MM.1S (cell line): ENCODE data around the gene FZD7.

Experiments used
- DNase-seq: peaks from one replicate; pipeline ENCODE4 v3.0.0-alpha.2; 2015
- H2AFZ ChIP-seq: fragments of 300-600 bp; sonication (generic); 2 replicates; pipeline ENCODE4 v1.6.0; 2016; ENCODE audit warnings: antibody characterized with exemption, low read length
- H3F3A ChIP-seq: fragments of 300-600 bp; sonication (generic); 2 replicates; pipeline ENCODE4 v1.6.1; 2016; ENCODE audit warnings: mild to moderate bottlenecking, antibody characterized with exemption, low read length, moderate library complexity, mixed read lengths; ENCODE audit not compliant: insufficient read depth
- H3K27ac ChIP-seq: fragments of 300-600 bp; sonication (generic); 2 replicates; pipeline ENCODE4 v1.5.1; 2016; ENCODE audit warnings: mild to moderate bottlenecking, low read length
- H3K27me3 ChIP-seq: fragments of 300-600 bp; sonication (generic); replicated peaks from 2 replicates; pipeline ENCODE4 v1.6.0; 2016; ENCODE audit warnings: low read length; ENCODE audit not compliant: insufficient read depth
- H3K36me3 ChIP-seq: fragments of 300-600 bp; sonication (generic); replicated peaks from 2 replicates; pipeline ENCODE4 v1.6.1; 2016; ENCODE audit warnings: mild to moderate bottlenecking, low read length, mixed read lengths; ENCODE audit not compliant: insufficient read depth
- H3K4me1 ChIP-seq: fragments of 300-600 bp; sonication (generic); 2 replicates; pipeline ENCODE4 v1.6.1; 2016; ENCODE audit warnings: low read length, mixed read lengths
- H3K4me2 ChIP-seq: fragments of 300-600 bp; sonication (generic); 2 replicates; pipeline ENCODE4 v1.6.0; 2016; ENCODE audit warnings: low read depth, low read length
- H3K4me3 ChIP-seq: fragments of 300-600 bp; sonication (generic); 2 replicates; pipeline ENCODE4 v1.5.1; 2016; ENCODE audit warnings: low read length, mixed read lengths
- H3K79me2 ChIP-seq: fragments of 300-600 bp; sonication (generic); 2 replicates; pipeline ENCODE4 v1.6.1; 2016; ENCODE audit warnings: mixed run types, low read length, mixed read lengths
- H3K9ac ChIP-seq: fragments of 300-600 bp; sonication (generic); 2 replicates; pipeline ENCODE4 v1.6.1; 2016; ENCODE audit warnings: low read length, mixed read lengths
- H3K9me2 ChIP-seq: fragments of 300-600 bp; sonication (generic); replicated peaks from 2 replicates; pipeline ENCODE4 v1.6.1; 2016; ENCODE audit warnings: mild to moderate bottlenecking, low read length, mixed read lengths; ENCODE audit not compliant: insufficient read depth
- H3K9me3 ChIP-seq: fragments of 300-600 bp; sonication (generic); replicated peaks from 2 replicates; pipeline ENCODE4 v1.6.1; 2016; ENCODE audit warnings: mild to moderate bottlenecking, low read length, mixed read lengths; ENCODE audit not compliant: insufficient read depth
- H4K20me1 ChIP-seq: fragments of 300-600 bp; sonication (generic); 2 replicates; pipeline ENCODE4 v1.6.1; 2016; ENCODE audit warnings: mild to moderate bottlenecking, low read length, moderate library complexity, mixed read lengths; ENCODE audit not compliant: insufficient read depth
- CTCF ChIP-seq: fragments of 300-600 bp; sonication (generic); IDR thresholded peaks from 2 replicates; pipeline ENCODE4 v1.5.1; 2016; ENCODE audit warnings: antibody characterized with exemption, low read length, mixed read lengths
- EZH2 ChIP-seq: fragments of 300-600 bp; sonication (generic); optimal IDR thresholded peaks from 2 replicates; pipeline ENCODE3; 2017; ENCODE audit warnings: low read depth, mild to moderate bottlenecking, antibody characterized with exemption, low read length, mixed read lengths
- EZH2phosphoT487 ChIP-seq: fragments of 300-600 bp; sonication (generic); IDR thresholded peaks from 2 replicates; pipeline ENCODE4 v1.6.1; 2018; ENCODE audit warnings: antibody characterized with exemption, low read length

The FZD7 gene

GRCh38 chr2:202024871-202025270 lies 8.8 kb upstream of the FZD7 start:
- no peaks in the 10 kb centered on the region for H3K9me3 ChIP-seq
- H4K20me1 ChIP-seq, result no peaks in the 10 kb centered on the region
- H3K27me3 ChIP-seq, result no peaks in the 10 kb centered on the region
- no peaks in the 10 kb centered on the region for H3F3A ChIP-seq
- H3K4me3 ChIP-seq, result no peak overlapping the region
- TF ChIP-seq EZH2, result no peak
- TF ChIP-seq EZH2phosphoT487, result no peak
- TF ChIP-seq CTCF, result no peak
- no peaks in the 10 kb centered on the region for H3K9me2 ChIP-seq
- H3K79me2 ChIP-seq, result no peaks in the 10 kb centered on the region
- H3K36me3 ChIP-seq, result no peaks in the 10 kb centered on the region
- H3K4me2 ChIP-seq, result no peak overlapping the region
- no peak overlapping the region for H3K9ac ChIP-seq
- no peak overlapping the region for H3K27ac ChIP-seq
- H2AFZ ChIP-seq, result no peak overlapping the region
- H3K4me1 ChIP-seq, result no peaks in the 10 kb centered on the region
- DNase-seq, result no peak

GRCh38 chr2:202025816-202026215 lies 7.8 kb upstream of the FZD7 start:
- Histone ChIP-seq H4K20me1 (no peaks in the 10 kb centered on the region), H3K27me3 (no peaks in the 10 kb centered on the region), H3K27ac (no peak overlapping the region), H3K4me3 (no peak overlapping the region), H3F3A (no peaks in the 10 kb centered on the region), H2AFZ (no peak overlapping the region), H3K79me2 (no peaks in the 10 kb centered on the region), H3K4me1 (no peaks in the 10 kb centered on the region), H3K36me3 (no peaks in the 10 kb centered on the region), H3K9me3 (no peaks in the 10 kb centered on the region), H3K4me2 (no peak overlapping the region), H3K9me2 (no peaks in the 10 kb centered on the region), H3K9ac (no peak overlapping the region)
- no peak for TF ChIP-seq EZH2phosphoT487
- no peak for DNase-seq

DNA sequence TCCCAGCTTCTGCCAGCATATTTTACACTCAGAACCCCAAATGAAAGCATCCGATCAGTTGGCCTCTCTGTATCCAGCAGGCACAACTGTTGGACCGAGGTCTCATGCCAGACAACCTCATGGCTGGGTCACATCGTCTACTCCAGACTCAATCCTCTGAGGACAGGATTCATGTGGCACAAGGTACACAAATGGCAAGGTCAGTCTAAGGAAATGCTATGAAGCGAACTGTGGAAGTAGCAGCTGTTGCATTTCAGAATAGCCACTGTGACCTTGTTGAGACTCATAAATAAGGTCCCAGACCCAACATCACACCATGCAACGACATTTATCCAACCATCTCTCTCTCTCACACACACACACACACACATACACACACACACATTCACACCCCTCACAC lies 7.1 kb upstream of the FZD7 start:
- DNase-seq, result no peak
- Histone ChIP-seq H3K4me2 (no peak overlapping the region), H3K9ac (no peak overlapping the region), H3K79me2 (no peaks in the 10 kb centered on the region), H3K9me2 (no peaks in the 10 kb centered on the region), H4K20me1 (no peaks in the 10 kb centered on the region), H2AFZ (no peak overlapping the region), H3K27me3 (no peaks in the 10 kb centered on the region), H3K36me3 (no peaks in the 10 kb centered on the region), H3K4me1 (no peaks in the 10 kb centered on the region), H3K9me3 (no peaks in the 10 kb centered on the region), H3K4me3 (no peak overlapping the region), H3K27ac (no peak overlapping the region), H3F3A (no peaks in the 10 kb centered on the region)
- TF ChIP-seq CTCF (no peak), EZH2phosphoT487 (no peak), EZH2 (no peak)

DNA sequence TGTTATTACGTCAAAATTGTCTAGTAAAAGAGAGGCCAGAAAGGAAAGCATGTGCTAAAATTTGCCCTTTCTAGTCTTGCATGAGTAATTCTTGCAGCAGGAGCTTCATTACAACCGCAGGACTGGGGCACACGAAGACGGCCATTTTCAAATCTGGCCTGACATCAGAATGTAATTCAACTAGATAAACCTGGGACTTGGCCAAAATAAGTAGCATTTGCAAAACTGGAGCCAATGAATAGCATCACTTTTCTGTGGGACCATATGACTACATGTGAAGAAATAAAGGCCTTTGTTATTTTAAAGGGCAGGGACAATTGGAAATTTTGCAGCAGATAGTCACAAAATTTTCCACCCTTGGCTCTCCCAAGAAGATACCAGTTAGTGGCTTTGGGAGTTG lies 3.0 kb upstream of the FZD7 start:
- Histone ChIP-seq H3K36me3 (no peaks in the 10 kb centered on the region), H3K9me3 (no peaks in the 10 kb centered on the region), H3K27ac (no peak overlapping the region), H3K4me2 (no peak overlapping the region), H3K9ac (no peak overlapping the region), H3K4me1 (peaks cover 3% of the 10 kb centered on the region; the same call in 1 of the 2 replicates), H3F3A (0 out of 2 replicates have a peak, but pooled peaks cover 2% of the 10 kb centered on the region), H4K20me1 (no peaks in the 10 kb centered on the region), H2AFZ (no peak overlapping the region), H3K4me3 (no peak overlapping the region), H3K79me2 (peaks cover 4% of the 10 kb centered on the region; the same call in 1 of the 2 replicates), H3K9me2 (no peaks in the 10 kb centered on the region), H3K27me3 (no peaks in the 10 kb centered on the region)
- DNase-seq, result no peak
- TF ChIP-seq EZH2phosphoT487, result no peak
- no peak for TF ChIP-seq EZH2
- TF ChIP-seq CTCF, result no peak
